Fibroblast of villous mesenchyme (primary cell): Measurements from ENCODE around the gene SH2B3. TPM values are rescaled to one million over a fixed set of nuclear protein-coding genes. Genes with fewer than 3 reads are reported as not detected.
A peak's percentile ranks its signal among the peaks of the same experiment; 100 is the strongest.
"Not testable (repeated sequence)": the region's sequence is repeated elsewhere in the genome, so short reads cannot be mapped to it uniquely, and the experiment has no call there.

Experiments
- DNase-seq: peaks from one replicate; pipeline ENCODE4 v3.0.0-alpha.2; 2010; ENCODE audit warnings: low read depth
- H3K4me3 ChIP-seq: 2 replicates; pipeline ENCODE4 v1.5.1; 2011; ENCODE audit warnings: low read depth, mild to moderate bottlenecking, low read length
- total RNA-seq: library from RNA; depleted of rRNA; stranded (reverse); fragments of >200 nt; gene quantifications from 2 replicates; pipeline ENCODE4 v1.2.3, GENCODE V29; 2012
- TF ChIP-seq, protein P1 (sequence below): IDR thresholded peaks from 2 replicates; pipeline ENCODE4 v1.5.1; 2012; ENCODE audit warnings: low read depth, mild to moderate bottlenecking, low read length; ENCODE audit not compliant: insufficient read depth

Gene SH2B3
- total RNA-seq, 1 donor, result 42.7 TPM

DNA sequence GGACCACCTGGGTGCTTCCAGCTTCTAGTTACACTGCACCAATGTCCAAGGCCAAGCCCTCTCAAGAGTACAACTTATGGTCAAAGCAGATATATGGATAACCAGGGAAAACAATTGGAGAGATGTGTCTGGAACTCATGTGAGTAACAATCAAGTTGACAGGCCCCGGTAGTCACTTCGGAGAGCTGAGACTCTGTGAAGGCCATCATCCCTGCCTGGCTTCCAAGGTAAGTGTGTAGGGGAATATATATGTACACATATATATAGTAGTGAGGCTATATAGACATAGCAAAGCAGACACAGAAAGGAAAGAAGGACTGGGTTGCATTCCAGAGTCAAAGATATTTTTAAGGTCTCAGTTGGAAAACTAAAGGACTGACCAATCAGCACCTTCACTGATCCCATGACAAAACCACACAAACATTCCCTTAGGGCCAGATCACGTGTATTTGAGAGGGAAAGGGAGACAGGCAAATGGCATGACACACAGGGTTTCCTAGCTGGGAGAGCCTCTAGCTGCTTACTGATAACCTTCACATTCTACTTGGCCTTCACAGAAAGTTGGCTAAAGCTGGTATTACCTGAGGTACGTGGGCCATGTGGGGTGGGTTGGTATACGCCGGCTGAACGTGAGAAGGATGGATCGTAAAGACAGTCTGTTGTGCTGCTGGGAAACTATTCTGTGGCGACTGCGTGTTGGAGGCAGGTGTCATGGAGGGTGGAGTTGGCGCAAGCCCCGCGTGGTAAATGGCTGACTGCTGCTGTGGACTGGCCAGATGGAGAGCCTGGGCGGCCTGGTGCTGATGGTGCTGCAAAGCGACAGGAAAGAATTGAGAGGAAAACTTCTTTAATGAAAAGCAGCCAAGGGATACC lies 50.0 kb downstream of the SH2B3 start:
- DNase-seq, result peak; percentile 64
- TF ChIP-seq, protein P1, sequence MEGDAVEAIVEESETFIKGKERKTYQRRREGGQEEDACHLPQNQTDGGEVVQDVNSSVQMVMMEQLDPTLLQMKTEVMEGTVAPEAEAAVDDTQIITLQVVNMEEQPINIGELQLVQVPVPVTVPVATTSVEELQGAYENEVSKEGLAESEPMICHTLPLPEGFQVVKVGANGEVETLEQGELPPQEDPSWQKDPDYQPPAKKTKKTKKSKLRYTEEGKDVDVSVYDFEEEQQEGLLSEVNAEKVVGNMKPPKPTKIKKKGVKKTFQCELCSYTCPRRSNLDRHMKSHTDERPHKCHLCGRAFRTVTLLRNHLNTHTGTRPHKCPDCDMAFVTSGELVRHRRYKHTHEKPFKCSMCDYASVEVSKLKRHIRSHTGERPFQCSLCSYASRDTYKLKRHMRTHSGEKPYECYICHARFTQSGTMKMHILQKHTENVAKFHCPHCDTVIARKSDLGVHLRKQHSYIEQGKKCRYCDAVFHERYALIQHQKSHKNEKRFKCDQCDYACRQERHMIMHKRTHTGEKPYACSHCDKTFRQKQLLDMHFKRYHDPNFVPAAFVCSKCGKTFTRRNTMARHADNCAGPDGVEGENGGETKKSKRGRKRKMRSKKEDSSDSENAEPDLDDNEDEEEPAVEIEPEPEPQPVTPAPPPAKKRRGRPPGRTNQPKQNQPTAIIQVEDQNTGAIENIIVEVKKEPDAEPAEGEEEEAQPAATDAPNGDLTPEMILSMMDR, result no peak
- H3K4me3 ChIP-seq, result no peak overlapping the region

DNA sequence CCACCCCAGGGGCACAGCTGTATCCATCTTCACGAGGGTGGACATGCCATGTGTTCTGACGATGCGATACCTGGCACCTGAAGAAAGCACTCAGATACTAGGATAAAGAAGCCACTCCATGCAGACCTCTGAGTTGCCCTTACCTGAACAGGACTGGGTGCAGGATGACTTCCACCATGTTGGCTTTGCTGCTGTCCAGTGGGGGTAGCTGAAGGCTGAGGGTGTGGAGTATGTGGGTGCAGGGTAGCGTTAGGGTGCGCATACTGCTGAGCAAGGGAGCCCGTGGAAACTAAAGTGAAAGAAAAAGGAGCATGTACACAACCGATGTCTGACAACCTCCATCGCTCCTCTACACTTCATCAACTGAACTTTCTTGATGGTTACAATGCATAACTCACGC lies 51.3 kb downstream of the SH2B3 start:
- no peak for DNase-seq
- TF ChIP-seq, protein P1, result no peak
- H3K4me3 ChIP-seq, result no peak overlapping the region

DNA sequence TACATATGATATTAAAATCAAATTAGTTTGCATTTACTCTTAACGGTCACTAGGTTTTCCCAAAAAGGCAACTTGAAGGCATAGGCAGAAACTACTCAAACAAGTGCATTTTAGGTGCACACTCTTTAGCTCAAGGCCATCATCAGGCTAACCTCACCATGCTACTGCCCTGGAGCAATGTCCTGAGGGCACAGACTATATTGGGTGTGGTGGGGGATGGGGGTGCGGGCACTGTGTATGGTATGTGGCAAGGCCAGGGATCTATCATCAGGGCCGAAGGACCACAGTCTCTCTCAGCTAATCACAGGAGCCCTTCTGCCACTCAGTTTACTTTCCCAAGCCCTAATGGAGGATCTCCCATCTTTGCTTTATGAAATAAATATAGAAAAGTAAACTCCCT lies 51.9 kb downstream of the SH2B3 start:
- no peak for DNase-seq
- TF ChIP-seq, protein P1, result no peak
- no peak overlapping the region for H3K4me3 ChIP-seq

DNA sequence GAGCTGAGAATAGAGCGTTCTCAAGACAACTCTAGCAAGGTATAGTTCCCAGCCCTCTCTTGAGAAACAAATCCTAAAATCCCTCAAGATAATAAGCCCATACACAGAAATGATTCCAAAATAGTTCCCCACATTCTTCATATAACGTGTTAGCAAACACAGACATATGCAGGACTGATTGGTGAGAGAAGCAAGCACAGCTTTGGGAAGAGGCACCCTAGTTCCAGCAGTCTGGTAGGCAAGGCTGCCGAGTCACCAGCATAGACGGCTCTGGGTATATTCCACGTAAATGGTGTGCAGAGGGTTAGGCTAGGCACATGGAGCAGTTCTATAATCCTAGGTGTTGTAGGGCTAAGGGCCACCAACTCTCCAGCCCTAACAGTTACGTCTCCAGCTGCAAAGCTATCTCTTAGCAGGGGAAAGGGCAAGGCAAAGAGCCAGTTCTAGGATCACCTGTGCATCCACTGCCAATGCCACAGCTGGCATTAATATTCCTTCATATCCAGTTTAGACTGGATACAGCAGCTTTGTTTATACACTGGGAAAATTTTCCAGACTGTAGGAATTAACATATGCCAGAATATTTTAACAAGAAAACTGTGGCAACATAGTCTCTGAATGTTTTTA lies 52.9 kb downstream of the SH2B3 start:
- TF ChIP-seq, protein P1, result no peak
- no peak overlapping the region for H3K4me3 ChIP-seq
- no peak for DNase-seq

DNA sequence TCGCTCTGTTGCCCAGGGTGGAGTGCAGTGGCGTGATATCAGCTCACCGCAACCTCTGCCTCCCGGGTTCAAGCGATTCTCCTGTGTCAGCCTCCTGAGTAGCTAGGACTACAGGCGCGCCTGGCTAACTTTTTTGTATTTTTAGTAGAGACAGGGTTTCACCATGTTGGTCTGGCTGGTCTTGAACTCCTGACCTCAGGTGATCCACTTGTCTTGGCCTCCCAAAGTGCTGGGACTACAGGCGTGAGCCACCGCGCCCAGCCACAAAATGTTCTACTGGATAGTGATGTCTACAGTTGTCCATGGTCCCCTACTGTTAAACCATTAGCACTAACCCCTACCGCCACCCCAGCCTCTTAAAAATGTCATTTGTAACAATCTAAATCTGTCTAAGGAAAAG lies 54.4 kb downstream of the SH2B3 start:
- DNase-seq, H3K4me3 ChIP-seq: not testable (repeated sequence)

DNA sequence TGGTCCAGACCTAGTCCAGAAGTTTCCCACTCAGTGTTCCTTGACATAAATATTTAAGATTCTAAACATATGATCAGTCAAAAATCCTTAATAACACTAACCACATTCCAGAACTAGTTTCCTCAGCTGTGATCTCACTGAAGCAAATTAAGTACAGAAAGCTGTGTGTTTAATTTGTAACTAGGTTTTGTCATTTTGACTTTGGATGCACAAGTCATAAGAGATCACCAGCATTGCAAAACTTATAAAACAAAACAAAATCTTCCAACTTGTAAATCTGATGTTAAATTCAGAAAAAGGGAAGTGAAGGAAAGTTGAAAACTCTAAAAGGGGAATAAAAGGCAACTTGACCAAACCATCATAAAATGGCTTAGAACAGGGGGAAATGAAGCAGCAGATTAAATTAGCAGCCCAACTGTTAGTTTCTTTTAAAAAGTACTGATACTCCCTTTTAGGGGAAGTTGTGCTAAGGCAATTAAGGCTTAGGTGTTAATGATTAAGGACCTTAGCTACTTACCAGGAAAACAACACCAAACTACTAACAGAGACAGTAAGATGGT lies 56.6 kb downstream of the SH2B3 start:
- DNase-seq, result peak; percentile 87
- H3K4me3 ChIP-seq, result no peak overlapping the region
- TF ChIP-seq, protein P1, result no peak
